ENCODE results near the gene NPAS2.

NPAS2 gene

GRCh38 chr2:100799686-100800085, 20.3 kb upstream of the NPAS2 start:
- TF ChIP-seq CTCF (conservative IDR thresholded peaks at IDR 0.05) (no peak), ZFX (IDR thresholded peaks at IDR 0.05) (no peak)
- no peak overlapping the region for H3K27ac ChIP-seq

- no peak overlapping the region for H3K27ac ChIP-seq
- TF ChIP-seq CTCF (conservative IDR thresholded peaks at IDR 0.05): no peak
- no peak for TF ChIP-seq ZFX (IDR thresholded peaks at IDR 0.05)
These were observed 19.0 kb upstream of the NPAS2 start for GRCh38 chr2:100800915-100801314.

- TF ChIP-seq CTCF (conservative IDR thresholded peaks at IDR 0.05): no peak
- no peak for TF ChIP-seq ZFX (IDR thresholded peaks at IDR 0.05)
- no peak overlapping the region for H3K27ac ChIP-seq
These were observed 18.5 kb upstream of the NPAS2 start for GRCh38 chr2:100801402-100801801.

GRCh38 chr2:100802066-100802465, 17.9 kb upstream of the NPAS2 start:
- H3K27ac ChIP-seq: no peak overlapping the region
- TF ChIP-seq CTCF (conservative IDR thresholded peaks at IDR 0.05) (no peak), ZFX (IDR thresholded peaks at IDR 0.05) (no peak)

GRCh38 chr2:100803334-100803733, 16.6 kb upstream of the NPAS2 start:
- no peak overlapping the region for H3K27ac ChIP-seq
- TF ChIP-seq CTCF (conservative IDR thresholded peaks at IDR 0.05): no peak
- TF ChIP-seq ZFX (IDR thresholded peaks at IDR 0.05): no peak

- TF ChIP-seq ZFX (IDR thresholded peaks at IDR 0.05) (no peak), CTCF (conservative IDR thresholded peaks at IDR 0.05) (no peak)
- H3K27ac ChIP-seq: no peak overlapping the region
These were observed 13.4 kb upstream of the NPAS2 start for GRCh38 chr2:100806550-100806949.

GRCh38 chr2:100807707-100808106, 12.2 kb upstream of the NPAS2 start:
- H3K27ac ChIP-seq: no peak overlapping the region
- TF ChIP-seq CTCF (conservative IDR thresholded peaks at IDR 0.05): no peak
- no peak for TF ChIP-seq ZFX (IDR thresholded peaks at IDR 0.05)

Data from C4-2B (cell line).